GM12892 (cell line): ENCODE data around the gene HYAL2.
"Not testable (repeated sequence)": the region's sequence is repeated elsewhere in the genome, so short reads cannot be mapped to it uniquely, and the experiment has no call there.

ENCODE experiments used
- DNase-seq: peaks from one replicate; pipeline ENCODE4 v3.0.0; 2011; ENCODE audit not compliant: insufficient read length
- FAIRE-seq: peaks from 2 replicates; lab custom pipeline; 2011; peaks lifted over from hg19 to GRCh38; lab: Jason Lieb, UNC
- POLR2A ChIP-seq: IDR thresholded peaks from 2 replicates; pipeline ENCODE4 v1.6.1; 2011; ENCODE audit warnings: low read depth, low read length, control low read depth
- POLR2AphosphoS5 ChIP-seq: IDR thresholded peaks from 2 replicates; pipeline ENCODE4 v1.6.1; 2011; ENCODE audit warnings: low read depth, low read length, control low read depth
- TAF1 ChIP-seq: IDR thresholded peaks from 2 replicates; pipeline ENCODE4 v1.6.1; 2011; ENCODE audit warnings: low read depth, mild to moderate bottlenecking, control low read depth, low read length, borderline replicate concordance

The HYAL2 gene

GRCh38 chr3:50318163-50318562 is 4.4 kb downstream of the HYAL2 start:
- FAIRE-seq (no peak), DNase-seq (no peak)
- TF ChIP-seq POLR2AphosphoS5 (no peak), POLR2A (no peak), TAF1 (no peak)

DNA sequence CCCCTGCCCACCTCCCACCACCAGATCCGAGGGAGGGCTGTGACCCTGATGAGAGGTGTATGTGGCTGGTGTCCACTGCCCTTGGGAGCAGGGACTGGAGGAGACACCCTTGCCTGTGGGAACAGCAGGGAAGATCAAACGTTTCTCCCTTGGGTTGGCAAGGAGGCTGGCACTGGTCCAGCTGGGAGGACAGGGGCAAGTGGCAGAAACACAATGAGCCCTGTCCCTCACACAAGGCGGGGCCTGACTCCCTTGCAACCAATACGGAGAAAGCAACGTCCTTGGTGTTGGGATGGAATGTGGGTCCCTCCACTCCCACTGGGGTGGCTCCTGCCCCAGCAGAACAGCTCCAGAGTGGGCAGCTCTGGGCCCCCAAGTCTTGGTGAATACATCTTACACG is 5.2 kb downstream of the HYAL2 start:
- FAIRE-seq (no peak), DNase-seq (no peak)
- no peak for TF ChIP-seq TAF1
- no peak for TF ChIP-seq POLR2AphosphoS5
- no peak for TF ChIP-seq POLR2A

- no peak for FAIRE-seq
- no peak for TF ChIP-seq TAF1
- DNase-seq: no peak
Observed at GRCh38 chr3:50316657-50317242, 5.8 kb downstream of the HYAL2 start.

DNA sequence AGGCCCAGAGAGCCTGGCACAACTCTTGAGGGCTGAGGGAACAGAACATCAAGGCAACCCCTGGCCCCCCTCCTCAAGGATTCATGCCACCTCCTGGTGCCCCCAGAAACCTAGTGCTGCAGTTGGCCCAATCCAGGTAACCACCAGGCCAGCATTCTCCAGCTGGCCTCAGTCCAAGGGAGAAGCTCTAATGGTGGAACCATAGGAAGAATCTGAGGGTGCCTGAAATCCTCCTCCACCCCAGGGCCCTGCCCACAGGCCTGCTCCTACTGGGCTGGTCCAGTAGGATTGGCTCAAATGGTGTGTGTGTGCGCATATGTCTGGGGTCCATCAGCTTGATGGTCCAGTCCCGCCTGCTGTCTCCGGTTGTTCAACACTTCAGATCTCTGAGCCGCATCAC is 7.7 kb downstream of the HYAL2 start:
- TF ChIP-seq TAF1 (no peak), POLR2A (no peak)
- DNase-seq (no peak), FAIRE-seq (no peak)

- no peak for FAIRE-seq
- TF ChIP-seq POLR2A (no peak), POLR2AphosphoS5 (no peak), TAF1 (no peak)
- no peak for DNase-seq
Observed at GRCh38 chr3:50314342-50314741, 8.2 kb downstream of the HYAL2 start.

GRCh38 chr3:50312041-50312440 is 10.5 kb downstream of the HYAL2 start:
- DNase-seq, FAIRE-seq: not testable (repeated sequence)

DNA sequence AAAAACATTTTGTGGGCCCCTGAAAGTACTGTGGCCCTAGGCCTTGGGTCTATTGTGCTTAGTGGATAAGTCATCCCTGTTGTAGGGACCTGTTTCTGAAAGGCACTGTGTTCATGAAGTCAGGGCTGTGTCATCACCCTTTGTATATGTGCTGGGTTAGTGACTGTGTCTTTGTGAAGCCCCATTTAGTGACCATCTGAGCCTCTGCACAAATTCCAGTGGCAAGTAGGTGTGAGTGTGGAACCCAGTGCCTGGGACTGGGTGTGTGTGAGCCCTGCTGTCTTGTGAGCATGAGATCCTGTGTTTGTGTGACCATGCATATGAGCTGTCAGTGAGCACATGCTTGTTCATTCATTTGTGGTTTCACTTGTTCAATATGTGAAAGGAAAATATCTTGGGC is 17.9 kb downstream of the HYAL2 start:
- FAIRE-seq: peak; percentile 21
- no peak for TF ChIP-seq POLR2AphosphoS5

GRCh38 chr3:50303013-50303815 is 19.3 kb downstream of the HYAL2 start, which contains the start of gene HYAL1:
Gene HYAL1, minus strand, starts transcription at chr3:50303574. Its CDS starts 618 bp downstream, at chr3:50302956.
- DNase-seq (no peak), FAIRE-seq (no peak)
- TF ChIP-seq POLR2A (no peak), POLR2AphosphoS5 (no peak), TAF1 (no peak)

More for the DNA sequence above, 17.9 kb downstream of the HYAL2 start:
- no peak for DNase-seq

- no peak for DNase-seq
- no peak for FAIRE-seq
- TF ChIP-seq POLR2A (no peak), POLR2AphosphoS5 (no peak), TAF1 (no peak)
Observed at GRCh38 chr3:50302095-50303012, 20.2 kb downstream of the HYAL2 start.

- DNase-seq: no peak
- no peak for TF ChIP-seq TAF1
- no peak for TF ChIP-seq POLR2A
- no peak for TF ChIP-seq POLR2AphosphoS5
- no peak for FAIRE-seq
Observed at GRCh38 chr3:50300681-50301254, 21.8 kb downstream of the HYAL2 start.

GRCh38 chr3:50299929-50300680 is 22.4 kb downstream of the HYAL2 start:
- peak; percentile 37 for TF ChIP-seq POLR2A
- no peak for TF ChIP-seq POLR2AphosphoS5
- FAIRE-seq: peak; percentile 33
- no peak for DNase-seq
